HK-2 (cell line): ENCODE results near the gene CDK2AP2.
"Not testable (repeated sequence)": the region's sequence is repeated elsewhere in the genome, so short reads cannot be mapped to it uniquely, and the experiment has no call there.

Experiments
- DNase-seq: peaks from one replicate; pipeline ENCODE4 v3.0.0-alpha.2; 2018; ENCODE audit not compliant: unreplicated experiment

Gene CDK2AP2

DNA sequence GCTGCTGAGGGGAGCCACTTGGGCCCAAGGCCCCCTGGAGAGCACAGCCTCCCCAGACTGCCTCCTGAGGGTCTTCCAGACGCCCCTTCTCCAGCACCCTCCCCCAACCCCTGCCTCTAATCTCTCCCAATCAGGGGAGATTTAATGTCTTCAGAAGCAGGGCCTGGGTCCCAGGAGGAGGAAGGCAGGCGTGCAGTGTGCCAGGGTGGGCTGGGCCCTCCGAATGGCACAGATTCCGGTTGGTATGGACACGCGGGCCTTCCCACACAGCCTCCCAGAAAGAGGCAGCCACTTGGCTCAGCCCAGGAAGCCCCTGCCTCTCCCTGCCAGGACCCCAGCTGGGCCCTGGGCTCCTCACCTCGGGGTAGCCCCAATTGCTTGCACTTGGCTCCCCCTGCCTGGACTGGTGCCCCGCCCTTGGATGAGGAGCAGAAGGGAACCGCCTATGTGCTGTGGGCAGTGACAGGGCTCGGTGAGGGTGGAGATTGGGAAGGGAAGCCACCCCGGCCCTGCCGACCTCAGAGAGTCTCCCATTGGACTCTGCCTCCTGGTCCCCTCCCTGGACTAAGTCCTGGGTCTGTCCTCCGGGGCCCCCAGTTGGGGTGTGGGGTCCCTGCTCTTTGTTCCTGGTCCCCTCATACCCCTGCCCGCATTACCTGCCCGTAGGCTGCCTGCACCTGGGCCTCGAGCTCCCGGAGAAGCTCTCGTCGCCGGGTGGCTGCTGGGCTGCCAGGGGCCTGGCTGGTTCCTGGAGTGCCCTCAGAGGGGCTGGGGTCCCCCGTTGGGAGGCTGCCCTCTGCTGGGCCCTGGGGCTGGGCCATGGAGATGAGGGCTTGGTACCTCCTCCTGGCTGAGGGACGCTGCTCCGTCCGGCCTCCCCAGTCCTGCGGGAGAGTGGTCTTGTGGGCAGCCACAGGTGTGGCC lies 15.9 kb upstream of the CDK2AP2 start:
- DNase-seq, result no peak

DNA sequence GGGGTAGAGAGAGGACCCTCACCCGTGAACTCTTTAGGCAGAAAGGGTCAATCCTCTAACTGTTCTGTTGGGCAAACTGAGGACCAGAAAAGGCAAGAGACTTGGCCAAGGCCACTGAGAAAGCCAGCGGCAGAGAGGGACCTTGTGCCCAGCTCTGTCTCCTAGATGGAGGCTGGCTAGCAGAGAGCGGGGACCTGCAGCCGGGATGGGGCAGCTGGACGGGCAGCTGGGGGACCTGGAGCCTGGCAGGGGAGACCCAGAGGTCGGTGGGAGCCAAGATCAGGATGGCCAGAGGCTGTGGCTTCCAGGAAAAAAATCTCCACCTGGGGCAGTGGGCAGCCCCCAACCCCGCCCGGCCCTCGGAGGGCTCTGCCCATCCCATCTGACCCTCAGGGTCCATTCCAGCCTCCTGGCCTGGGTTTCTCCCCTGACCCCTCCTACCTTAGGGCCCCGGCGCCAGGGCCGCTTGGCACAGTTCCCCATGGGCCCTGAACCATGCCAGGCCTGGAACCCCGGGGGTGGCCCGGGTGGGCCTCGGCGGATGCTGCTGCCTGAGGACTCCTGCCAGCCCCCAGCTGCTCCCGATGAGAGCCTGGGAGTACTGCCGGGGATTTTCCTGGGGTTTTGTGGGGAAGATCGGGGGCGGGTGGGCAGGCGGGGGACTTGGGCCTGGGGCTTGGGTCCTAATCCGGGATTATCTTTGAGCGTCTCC lies 15.0 kb upstream of the CDK2AP2 start, which contains the start of gene CABP2:
Gene CABP2 (minus strand): TSS at position 603 of the 712 bp plus-strand sequence. CDS start 120 bp downstream, at position 483.
- DNase-seq, result no peak

DNA sequence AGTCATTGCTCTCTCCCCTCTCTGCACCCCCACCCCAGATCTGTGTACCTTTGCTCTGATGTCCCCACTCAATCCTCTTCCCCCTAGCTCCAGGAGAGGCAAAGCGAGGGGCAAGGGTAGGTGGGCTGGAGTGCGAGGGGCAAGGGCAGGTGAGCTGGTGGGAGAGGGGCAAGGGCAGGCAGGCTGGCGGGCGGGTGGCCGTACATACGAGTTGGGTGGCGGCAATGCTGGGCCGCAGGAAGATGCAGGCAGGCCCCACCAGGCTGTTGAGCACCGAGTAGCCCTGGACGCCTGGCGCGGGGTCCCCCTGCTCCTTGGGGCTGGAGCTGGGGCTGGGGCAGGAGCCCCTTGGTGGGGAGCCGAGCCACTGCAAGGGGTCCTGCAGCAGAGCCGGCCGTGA lies 14.4 kb upstream of the CDK2AP2 start:
- DNase-seq, result no peak

DNA sequence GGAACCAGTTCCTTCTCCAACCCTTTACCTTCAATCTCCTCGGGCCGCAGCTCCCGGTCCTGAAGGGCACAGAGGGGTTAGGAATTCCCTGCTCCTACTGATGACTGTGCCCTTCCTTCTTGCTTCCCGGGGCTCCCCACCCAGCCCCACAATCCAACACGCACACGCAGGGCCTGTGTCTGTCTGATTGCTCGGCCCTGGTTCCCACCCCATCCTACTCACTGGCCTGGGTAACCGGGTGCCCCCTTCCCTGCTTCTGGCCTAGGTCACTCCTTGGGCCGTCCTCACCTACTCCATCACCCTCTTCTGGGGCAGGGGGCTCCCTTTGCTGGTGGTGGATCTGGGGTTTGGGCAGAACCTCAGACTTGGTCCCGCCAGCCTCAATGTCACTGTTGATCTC lies 14.0 kb upstream of the CDK2AP2 start:
- no peak for DNase-seq

DNA sequence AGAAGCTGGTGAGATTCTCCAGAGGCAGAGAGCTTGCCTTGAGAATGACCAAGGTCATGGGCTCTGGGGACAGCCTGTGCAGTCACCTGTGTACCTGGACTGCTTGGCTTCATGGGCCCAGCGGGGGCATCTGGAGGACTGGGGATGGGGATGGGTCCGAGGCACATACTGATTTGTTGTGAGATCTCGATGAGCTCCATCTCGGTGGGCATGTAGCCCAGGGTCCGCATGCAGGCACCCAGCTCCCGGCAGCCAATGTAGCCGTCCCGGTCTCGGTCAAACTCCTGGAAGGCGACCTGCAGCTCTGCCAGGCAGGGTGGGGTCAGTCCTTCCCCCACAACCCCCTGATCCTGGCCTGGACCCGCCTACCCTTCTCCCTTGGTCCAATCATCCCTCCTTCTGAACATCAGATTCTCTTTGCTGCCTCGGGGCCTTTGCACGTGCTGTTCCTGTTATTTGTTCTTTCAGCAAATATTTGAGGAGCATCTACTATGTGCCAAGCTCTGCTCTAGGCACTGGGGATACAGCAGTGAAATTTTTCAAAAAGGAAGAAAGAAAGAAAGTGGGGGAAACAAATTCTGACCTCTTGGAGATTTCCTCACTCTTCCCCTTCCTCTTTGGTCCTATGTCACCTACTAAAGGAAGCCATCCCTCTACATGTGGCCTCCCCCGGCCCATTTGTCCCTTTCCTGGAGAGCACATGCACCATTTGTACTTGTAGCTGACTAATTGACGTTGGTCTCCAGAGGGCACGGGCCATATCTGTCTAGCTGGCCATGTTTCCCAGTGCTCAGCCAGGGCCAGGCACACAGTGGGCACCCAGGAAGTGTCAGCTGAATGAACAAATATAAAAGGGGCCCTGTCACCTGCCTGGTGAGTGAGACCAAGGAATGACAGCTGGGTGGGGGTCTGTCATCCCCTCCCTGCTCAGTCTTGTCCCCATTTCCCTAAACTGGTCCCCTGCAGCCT lies 13.2 kb upstream of the CDK2AP2 start:
- no peak for DNase-seq

DNA sequence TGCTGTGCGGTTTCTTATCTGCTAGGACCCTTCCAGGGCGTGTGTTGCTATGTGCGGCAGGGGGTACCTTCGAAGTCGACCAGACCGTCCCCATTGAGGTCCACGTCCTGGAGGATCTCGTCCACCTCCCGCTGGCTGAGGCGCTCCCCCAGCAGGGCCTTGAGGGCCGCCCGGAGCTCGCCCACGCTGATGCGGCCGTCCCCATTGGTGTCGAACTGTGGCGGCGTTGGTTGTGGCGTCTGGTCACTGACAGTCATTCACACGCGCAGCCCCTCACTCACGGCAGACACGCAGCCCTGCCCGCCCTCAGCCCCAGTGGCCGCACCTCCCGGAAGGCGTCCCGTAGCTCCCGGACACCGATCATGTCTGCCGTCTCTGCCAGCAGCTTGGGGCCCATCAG lies 11.8 kb upstream of the CDK2AP2 start:
- no peak for DNase-seq

DNA sequence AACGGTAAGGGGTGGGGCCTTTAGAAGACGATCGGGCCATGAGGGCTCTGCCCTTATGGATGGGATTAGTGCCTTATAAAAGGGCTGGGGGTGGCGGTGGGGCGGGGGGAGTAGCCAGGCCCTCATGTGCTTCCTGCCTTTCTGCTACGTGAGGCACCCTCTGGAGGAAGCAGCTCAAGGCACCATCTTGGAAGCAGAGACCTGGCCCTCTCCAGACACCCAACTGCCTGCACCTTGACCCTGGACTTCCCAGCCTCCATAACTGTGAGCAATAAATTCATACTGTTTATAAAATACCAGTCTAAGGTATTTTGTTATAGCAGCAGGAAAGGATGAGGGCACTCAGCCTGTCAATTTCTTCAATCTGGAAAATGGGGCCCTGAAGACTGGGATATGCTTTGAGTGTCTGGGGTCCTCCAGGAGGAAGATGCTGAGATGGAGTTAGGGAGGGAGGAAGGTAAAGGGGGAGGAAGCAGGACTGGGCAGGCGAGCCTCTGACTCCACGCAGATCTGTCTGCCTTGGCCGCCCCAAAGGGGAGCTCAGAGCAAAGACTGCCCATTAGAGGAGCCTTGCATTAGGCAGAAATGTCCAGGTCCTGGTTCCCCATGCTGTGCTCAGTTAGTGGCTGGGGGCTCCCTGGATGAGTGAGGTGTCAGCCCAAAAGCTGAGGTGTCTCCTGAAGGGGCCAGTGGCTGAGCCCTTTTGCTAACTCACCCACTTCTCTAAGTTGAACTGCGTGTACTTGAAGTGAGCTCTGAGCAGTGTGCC lies 10.0 kb upstream of the CDK2AP2 start:
- no peak for DNase-seq

DNA sequence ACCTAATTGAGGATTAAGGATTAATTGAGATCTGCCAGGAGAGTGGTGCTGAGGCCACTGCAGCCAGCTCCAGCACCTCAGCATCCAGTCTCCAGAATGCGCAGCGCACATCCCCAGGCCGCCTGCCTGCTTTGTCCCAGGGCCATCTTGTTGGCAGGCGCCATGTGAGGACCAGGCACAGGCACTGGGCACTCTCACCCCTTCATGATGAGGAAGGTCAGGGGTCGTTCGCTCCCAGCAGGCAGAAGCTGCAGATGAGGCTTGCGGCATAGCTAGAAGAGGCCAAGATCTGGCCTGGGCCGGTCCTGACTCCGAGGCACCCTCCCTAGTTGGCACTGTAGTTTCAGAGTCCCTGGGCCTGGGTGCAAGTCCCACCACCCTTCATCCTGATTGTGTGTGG lies 8.8 kb upstream of the CDK2AP2 start:
- DNase-seq, result no peak

DNA sequence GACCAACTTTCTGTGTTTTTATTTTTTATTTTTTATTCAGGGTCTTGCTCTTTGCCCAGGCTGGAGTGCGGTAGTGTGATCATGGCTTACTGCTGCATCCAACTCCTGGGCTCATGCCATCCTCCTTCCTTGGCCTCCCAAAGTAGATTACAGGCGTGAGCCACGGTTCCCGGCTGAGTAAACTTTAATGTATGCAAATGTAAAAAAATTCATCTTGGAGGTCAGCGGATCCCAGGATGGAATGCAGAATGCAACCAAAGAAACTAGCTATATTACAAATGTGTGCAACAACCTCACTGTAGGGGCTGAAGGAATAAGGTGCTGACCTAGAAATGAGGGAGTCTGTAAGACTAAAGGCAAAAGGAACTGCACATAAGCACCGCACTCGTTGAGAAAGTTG lies 6.2 kb upstream of the CDK2AP2 start:
- DNase-seq, result no peak

DNA sequence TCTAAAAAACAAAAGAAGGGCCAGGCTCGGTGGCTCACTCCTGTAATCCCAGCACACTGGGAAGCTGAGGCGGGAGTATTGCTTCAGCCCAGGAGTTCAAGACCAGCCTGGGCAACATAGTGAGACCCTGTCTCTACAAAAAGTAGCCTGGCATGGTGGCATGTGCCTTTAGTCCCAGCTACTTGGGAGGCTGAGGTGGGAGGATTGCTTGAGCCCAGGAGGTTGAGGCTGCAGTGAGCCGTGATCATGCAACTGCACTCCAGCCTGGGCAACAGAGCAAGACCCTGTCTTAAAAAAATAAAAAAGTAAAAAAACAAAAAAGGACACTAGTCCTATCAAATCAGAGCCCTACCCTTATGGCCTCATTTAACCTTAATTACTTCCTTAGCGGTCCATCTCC lies 3.6 kb upstream of the CDK2AP2 start:
- not testable (repeated sequence) for DNase-seq

DNA sequence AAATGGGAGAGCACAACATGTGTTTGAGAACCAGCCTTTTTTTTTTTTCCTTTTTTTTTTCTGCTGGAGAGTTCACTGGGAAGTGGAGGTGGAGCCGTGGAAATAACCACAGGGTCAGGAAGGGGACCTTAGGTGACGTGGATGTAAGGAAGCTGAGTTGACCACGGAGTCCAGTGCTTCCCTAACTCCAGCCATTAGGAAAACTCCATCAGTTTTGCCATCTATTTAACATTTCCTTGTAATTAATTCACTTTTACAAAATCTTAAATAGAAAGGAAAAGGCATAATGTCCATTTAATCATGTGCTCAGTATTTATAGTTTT lies 2.0 kb upstream of the CDK2AP2 start:
- DNase-seq, result no peak

DNA sequence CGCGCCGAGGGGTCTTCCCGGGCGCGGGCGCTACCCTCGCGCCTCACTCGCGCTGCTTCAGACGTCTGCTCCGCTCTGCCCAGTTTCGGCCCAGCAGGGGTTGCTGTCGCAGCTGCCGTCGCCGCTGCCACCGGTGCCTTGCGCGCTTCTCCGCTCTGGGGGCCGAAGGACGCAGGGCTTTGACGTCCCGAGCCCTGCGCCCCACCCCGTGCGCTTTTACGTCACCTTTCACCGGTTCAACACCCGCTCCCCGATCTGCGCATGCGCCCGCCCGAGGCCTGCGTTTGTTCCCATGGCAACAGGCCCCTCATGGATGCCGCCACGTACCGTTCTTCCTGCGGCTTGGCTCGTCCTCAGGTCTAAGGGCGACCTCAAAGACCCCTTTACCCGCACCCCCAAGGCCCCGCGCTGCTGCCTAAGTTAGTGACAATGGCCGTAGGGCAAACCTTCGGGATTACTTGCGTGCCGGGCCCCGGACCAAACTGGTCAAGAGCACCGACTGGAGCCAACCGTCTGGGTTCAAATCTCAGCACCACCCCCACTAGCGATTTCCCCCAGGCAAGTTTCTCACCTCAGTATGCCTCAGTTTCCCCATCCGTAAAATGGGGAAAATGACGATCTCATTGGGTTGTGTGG lies 642 bp upstream of the CDK2AP2 start:
- DNase-seq, result peak; percentile 95

DNA sequence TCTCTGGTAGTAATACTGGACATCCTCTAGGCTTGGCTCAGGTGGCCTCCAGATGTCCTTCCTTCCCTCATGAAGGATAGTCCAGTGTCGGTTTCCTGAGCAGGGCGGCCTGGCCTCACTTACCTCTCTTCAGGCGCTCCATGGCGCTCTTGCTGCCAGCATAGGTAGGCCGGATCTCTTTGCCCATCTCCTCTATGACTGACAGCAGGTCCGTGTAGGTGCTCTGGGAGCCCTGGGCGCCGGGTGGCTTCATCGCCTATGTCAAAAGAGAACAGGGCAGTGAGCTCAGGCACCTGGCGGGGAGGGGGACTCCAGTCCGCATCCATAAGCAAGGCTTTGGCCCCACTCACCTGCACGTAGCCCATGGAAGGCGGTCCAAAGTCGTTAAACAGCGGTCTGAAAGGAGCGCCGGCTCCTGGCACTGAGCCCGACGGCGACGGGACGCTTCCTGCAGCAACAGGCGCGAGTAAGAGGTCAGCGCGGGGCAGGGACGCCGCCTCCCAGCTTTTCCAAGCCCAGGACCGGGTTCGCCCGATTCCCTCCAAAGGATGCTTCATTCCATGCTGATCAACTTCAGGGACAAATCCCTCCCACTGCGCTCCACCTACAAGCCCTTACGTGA lies 609 bp downstream of the CDK2AP2 start:
- no peak for DNase-seq

DNA sequence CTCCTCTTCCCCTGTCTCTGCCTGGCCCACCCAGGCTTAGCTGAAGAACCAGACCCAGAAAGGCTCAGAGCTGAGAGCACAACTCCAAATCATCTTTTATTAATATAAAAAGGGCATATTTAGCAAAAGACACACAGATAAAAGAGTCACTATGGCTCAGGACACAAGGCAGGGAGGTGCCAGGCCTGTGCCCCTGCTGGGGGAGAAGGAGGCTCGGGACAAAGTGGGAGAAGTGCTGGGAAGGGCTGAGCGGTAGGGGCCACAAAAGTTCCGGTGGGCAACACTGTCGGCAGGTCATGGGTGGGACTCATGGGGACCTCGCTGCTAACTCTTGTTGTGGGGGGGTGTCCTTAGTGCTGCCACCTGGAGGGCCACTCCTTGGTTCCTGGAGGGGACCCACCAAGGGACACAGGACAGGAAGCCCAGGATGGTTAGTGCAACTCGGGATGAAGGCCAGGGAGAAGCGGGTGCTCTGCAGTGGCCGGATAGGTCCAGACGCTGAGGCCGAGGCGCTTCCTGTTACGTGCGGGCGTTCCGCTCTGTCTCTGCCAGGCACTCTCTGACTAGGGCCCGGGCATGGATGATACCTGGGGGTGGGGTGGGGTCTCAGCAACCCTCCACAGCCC lies 1.4 kb downstream of the CDK2AP2 start:
- no peak for DNase-seq

DNA sequence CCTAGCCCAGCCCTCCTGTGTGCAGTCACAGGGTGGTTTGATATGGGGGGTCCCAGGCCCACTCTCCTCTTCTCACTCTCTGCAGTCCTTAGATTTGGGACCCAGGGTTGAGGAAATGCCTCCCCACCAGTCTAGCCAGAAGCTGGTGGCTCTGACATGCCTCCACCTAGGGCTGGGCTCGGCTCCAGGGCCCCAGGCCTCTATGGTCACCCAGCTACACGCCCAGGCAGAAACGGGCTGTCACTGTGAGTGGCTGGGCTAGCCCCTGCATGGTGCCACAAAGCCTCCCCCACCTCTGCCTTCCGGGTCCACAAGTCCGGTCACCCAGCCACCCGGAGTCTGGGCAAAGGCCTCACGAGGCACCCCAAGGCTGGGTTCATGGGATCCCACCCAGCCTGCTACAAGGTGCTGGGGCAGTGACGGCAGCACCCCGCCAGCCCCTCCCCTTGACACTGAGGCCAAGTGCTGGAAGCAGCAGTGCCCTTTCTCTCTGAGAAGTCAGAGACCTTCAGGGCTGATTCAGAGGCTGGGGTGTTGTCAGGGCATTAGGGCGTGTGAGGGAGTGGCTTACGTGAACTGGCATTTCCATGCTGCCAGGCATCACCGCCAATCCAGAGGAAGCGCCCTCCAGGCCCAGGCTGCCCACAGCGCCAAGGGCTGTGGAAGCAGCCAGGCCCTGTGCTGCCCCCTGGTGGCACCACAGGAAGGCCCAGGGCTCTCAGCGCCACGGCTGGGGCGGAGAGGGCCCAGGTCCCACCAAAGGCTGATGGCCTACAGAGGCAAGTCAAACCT lies 2.2 kb downstream of the CDK2AP2 start:
- DNase-seq, result peak; percentile 92

DNA sequence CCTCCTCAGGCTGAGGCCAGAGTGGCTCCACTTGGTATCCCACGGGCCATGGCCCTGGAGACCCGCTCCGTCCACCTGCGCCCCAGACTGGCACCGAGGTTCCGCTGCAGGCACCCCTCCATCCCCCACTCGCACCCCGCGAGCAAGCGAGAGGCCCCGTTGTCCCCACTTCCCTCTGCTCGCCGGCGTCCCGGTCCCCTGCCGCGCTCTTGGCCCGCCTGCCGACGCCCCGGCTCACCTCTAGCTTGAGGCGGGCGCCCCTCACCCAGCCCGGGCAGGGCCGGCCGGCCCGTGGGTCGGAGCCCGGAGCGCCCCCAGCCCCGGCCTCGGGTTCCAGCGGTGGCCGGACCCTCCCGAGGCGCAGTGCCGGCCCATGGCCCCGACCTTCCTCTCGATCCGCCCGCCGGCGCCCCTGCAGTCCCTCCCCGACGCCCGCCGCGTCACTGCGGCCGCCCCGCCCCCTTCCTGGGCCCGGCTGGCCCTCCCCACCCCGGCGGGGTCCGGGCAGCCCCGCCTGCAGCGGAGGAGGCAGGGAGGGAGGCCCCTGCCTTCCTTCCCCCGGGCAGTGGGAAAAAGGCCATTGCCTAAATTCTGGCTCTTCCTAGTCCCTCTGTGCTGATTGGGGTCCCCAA lies 2.9 kb downstream of the CDK2AP2 start, which contains the start of gene PITPNM1:
Gene PITPNM1 (minus strand): TSS at position 414 of the 632 bp plus-strand sequence. CDS start 1,183 bp downstream, outside the sequence.
- peak; percentile 61 for DNase-seq

DNA sequence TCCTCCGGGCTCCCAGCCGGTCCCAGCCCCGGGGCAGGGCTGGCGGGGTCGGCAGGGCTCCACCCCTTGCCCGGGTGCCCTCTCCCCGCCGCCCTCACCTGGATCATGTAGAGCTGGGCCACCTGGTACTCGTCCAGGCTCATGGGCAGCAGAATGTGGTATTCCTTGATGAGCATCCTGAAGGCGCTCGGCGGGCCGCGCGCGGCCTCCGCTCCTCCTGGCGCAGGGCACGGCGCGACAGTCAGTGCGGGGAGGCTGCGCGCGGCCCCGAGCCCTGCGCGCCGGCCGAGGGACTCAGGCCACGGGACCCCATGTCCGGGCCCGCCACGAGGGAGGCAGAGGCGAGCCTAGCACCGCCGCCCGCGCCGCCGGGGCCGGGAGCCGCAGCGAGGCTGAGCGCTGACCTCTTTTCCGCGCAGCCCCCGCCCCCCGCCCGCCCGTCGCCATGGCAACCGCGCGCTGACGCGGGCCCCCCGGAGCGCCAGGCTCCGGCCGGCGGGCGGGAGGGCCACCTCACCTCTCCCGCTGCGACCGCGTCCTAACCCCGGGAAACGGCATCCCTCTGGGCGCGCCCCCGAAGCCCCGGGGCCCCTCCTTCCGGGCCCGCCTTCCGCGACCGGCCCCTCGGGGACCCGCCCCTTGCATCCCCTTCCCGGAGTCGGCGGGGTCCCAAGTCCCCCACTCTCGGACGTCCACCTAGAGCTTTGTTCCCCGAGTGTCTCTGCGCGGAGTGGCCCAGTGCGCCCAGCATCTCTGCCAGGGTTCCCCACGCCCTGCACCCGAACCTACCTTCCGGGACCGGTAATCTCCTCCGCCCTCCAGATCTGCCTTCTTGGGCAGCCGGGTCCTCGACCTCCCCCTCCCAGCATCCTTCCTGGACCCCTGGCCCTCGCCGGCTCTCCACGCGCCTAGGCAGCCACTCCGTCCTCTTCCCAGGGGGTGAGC lies 3.7 kb downstream of the CDK2AP2 start:
- DNase-seq, result peak; percentile 52
